ENCODE results near the gene KCNJ5. TPM values are rescaled to one million over a fixed set of nuclear protein-coding genes. Genes with fewer than 3 reads are reported as not detected.

The KCNJ5 gene
- total RNA-seq, 1 experiment from 2014 or later: 0.22 TPM

DNA sequence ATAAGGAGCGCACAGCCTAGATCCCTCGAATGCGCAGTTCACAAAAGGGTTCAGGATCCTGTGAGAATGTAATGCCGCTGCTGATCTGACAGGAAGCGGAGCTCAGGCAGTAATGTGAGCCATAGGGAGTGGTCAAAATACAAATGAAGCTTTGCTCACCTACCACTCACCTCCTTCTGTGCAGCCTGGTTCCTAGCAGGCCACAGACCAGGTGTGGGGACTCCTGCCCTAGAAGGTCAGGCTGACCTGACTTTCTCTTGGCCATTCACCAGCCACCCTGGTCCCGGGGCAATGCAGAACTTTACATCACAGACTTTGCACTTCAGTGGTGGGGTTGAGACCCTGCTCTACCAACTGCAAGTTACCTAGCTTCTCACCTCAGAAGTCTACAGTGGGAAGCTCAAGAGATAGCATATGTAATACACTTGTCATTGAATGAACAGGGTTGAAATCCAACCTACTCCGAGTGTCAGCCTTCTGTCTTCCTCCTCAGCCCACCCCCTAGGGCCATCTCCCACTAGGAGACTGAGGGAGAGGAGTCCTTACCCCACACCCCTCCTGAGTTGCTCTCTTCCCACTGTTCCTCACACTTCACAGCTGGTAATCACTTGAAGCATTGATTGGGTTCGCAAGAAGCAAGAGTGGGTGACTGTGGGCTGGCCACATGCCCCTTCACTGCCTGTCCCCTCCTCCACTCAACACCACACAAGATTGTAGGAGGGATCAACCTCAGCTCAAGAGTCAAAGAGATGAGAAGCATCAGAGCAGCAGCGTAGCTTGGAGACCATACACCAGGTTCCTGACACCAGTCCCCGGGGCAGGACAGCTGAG lies 22.1 kb upstream of the KCNJ5 start:
- ChIA-PET POLR2A (no interaction called here), CTCF (no interaction called here)
- H3K27ac Mint-ChIP-seq: no peak overlapping the region
- no peak for TF ChIP-seq RORB (CRISPR knock-in tag; IDR thresholded peaks at IDR 0.05)
- TF ChIP-seq KAT7 (CRISPR knock-in tag; IDR thresholded peaks at IDR 0.05; ENCODE audit: borderline replicate concordance): no peak
- TF ChIP-seq NR2C2 (CRISPR knock-in tag; IDR thresholded peaks at IDR 0.05): no peak
- no peak for TF ChIP-seq SMAD4 (CRISPR knock-in tag; IDR thresholded peaks at IDR 0.05)
- TF ChIP-seq, protein P1, sequence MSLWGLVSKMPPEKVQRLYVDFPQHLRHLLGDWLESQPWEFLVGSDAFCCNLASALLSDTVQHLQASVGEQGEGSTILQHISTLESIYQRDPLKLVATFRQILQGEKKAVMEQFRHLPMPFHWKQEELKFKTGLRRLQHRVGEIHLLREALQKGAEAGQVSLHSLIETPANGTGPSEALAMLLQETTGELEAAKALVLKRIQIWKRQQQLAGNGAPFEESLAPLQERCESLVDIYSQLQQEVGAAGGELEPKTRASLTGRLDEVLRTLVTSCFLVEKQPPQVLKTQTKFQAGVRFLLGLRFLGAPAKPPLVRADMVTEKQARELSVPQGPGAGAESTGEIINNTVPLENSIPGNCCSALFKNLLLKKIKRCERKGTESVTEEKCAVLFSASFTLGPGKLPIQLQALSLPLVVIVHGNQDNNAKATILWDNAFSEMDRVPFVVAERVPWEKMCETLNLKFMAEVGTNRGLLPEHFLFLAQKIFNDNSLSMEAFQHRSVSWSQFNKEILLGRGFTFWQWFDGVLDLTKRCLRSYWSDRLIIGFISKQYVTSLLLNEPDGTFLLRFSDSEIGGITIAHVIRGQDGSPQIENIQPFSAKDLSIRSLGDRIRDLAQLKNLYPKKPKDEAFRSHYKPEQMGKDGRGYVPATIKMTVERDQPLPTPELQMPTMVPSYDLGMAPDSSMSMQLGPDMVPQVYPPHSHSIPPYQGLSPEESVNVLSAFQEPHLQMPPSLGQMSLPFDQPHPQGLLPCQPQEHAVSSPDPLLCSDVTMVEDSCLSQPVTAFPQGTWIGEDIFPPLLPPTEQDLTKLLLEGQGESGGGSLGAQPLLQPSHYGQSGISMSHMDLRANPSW (CRISPR knock-in tag; conservative IDR thresholded peaks at IDR 0.05; ENCODE audit: low read depth): no peak
- TF ChIP-seq TCF7 (CRISPR knock-in tag; IDR thresholded peaks at IDR 0.05; ENCODE audit: low read depth): no peak
- TF ChIP-seq ARID4B (CRISPR knock-in tag; IDR thresholded peaks at IDR 0.05; ENCODE audit: borderline replicate concordance): no peak
- TF ChIP-seq ATF1 (CRISPR knock-in tag; IDR thresholded peaks at IDR 0.05): no peak
- no peak for TF ChIP-seq IRF2 (CRISPR knock-in tag; IDR thresholded peaks at IDR 0.05; ENCODE audit: borderline replicate concordance, low read depth)
- no peak for TF ChIP-seq TEAD4 (CRISPR knock-in tag; IDR thresholded peaks at IDR 0.05)
- TF ChIP-seq AR (CRISPR knock-in tag; IDR thresholded peaks at IDR 0.05): no peak
- TF ChIP-seq FOXK1 (CRISPR knock-in tag; IDR thresholded peaks at IDR 0.05): no peak
- TF ChIP-seq, protein P2, sequence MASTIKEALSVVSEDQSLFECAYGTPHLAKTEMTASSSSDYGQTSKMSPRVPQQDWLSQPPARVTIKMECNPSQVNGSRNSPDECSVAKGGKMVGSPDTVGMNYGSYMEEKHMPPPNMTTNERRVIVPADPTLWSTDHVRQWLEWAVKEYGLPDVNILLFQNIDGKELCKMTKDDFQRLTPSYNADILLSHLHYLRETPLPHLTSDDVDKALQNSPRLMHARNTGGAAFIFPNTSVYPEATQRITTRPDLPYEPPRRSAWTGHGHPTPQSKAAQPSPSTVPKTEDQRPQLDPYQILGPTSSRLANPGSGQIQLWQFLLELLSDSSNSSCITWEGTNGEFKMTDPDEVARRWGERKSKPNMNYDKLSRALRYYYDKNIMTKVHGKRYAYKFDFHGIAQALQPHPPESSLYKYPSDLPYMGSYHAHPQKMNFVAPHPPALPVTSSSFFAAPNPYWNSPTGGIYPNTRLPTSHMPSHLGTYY (CRISPR knock-in tag; IDR thresholded peaks at IDR 0.05): no peak
- no peak for TF ChIP-seq NR1H2 (CRISPR knock-in tag; IDR thresholded peaks at IDR 0.05)
- TF ChIP-seq NR3C1 (CRISPR knock-in tag; conservative IDR thresholded peaks at IDR 0.05; ENCODE audit: low read depth): no peak
- no peak for DNase-seq (ENCODE audit: low spot score)
- H3K27me3 Mint-ChIP-seq (ENCODE audit: low read depth): peaks cover 21% of the 10 kb centered on the region
- peaks cover 46% of the 10 kb centered on the region for H3K4me1 Mint-ChIP-seq
- no peak overlapping the region for H3K4me3 Mint-ChIP-seq
- H3K36me3 Mint-ChIP-seq: no peaks in the 10 kb centered on the region; the same call in 1 of the 2 replicates
- H3K9me3 Mint-ChIP-seq: peaks cover 3% of the 10 kb centered on the region; the same call in 1 of the 2 replicates
- no peak for ATAC-seq

All from WTC11 (cell line).